ENCODE measurements around the gene TPRX1. TPM values are rescaled to one million over a fixed set of nuclear protein-coding genes. Genes with fewer than 3 reads are reported as not detected.

The TPRX1 gene, protein sequence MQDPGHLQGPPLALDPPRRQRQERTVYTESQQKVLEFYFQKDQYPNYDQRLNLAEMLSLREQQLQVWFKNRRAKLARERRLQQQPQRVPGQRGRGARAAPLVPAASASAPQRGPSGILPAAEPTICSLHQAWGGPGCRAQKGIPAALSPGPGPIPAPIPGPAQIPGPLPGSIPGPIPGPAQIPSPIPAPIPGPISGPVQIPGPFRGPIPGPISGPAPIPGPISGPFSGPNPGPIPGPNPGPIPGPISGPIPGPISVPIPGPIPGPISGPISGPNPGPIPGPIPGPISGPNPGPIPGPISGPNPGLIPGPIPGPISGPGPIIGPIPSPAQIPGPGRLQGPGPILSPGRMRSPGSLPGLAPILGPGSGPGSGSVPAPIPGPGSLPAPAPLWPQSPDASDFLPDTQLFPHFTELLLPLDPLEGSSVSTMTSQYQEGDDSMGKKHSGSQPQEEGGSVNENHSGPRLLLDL
- not detected in 2 replicates for total RNA-seq

DNA sequence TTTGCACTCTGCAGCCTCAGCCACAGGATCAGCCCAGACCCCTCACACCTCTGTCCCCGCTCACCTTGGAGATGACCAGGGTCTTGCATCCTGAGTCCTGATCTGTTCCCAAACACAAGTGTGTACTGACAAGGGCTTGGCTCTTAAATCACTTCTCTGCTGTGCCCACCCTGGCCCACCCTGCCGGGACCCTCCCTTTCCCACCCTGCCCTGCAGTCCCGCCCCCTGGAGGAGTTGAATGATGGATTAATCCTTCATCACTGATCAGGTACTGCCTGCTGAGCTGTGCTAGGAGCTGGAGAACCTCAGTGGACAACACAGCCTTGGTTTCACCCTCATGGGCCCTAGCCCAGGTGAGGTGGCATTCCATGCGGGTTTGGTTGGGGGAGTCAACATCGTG is at the start of gene TPRX1:
Gene TPRX1, minus strand, starts transcription at position 101 of the 400 bp plus-strand sequence. Its CDS starts 12 bp downstream, at position 89.

GRCh38 chr19:47821460-47822020 is 17.2 kb upstream of the TPRX1 start, which contains the start of gene CRX:
Gene CRX (plus strand): TSS chr19:47821937. CDS start chr19:47834444, 12,507 bp downstream.

DNA sequence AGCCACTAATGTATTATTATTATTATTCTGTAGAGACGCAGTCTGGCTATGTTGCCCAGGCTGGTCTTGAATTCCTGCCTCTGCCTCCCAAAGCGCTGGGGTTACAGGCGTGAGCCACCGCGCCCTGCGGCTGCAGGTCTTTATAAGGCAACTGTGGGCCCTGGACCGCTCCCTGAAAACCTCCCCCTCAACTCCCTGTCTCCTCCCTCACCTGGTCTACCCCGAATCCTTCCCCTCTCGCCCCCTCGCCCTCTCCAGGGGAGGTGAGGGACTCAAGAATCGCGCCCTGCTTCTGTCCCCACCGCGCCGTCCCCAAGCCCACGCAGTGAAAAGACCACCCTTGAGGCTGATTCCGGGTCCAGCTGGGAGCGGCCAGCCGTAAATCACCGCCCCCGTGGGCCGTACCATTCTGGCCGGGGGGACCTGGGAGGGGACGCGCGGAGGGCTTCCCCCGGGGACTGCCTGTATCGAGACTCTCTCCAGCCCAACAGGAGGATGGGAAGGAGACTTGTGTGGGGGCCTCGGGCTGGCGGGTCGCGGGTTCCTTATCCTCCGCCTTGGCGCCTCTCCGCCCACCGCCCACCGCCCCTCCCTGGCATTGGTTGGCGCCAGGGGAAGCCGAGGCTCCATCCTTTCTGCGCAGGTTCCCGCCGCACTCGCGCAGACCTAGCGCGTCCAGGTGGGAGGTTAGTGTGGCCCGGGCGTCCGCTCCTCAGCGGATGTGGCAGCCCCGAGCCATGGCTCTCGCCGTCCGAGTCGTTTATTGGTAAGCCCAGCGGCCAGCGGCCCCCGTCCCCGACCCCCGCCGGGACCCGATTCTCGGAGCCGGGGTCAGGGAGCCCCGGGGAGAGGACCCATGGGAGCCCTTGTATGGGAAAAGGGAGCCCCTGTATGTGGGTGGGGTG is 26.1 kb downstream of the TPRX1 start, which contains the start of gene SELENOW:
Gene SELENOW, plus strand, starts transcription at position 655 of the 905 bp plus-strand sequence. Its CDS starts 83 bp downstream, at position 738.

Other genes with a start within 250 kb of the TPRX1 start
- not detected in 2 replicates for gene ZNF541, start 231.4 kb downstream of the TPRX1 start, total RNA-seq
- 2.2 and 3.0 TPM in 2 replicates for gene BICRA, start 195.4 kb downstream of the TPRX1 start, total RNA-seq
- gene EHD2, start 91.1 kb downstream of the TPRX1 start, total RNA-seq, result 83.3 and 88.2 TPM in 2 replicates
- gene NOP53, start 59.0 kb downstream of the TPRX1 start, total RNA-seq, result 76.1 and 115 TPM in 2 replicates
- gene SELENOW, start 25.8 kb downstream of the TPRX1 start, total RNA-seq, result 209 and 217 TPM in 2 replicates
- not detected in 2 replicates for gene CRX, start 17.4 kb upstream of the TPRX1 start, total RNA-seq
- gene TPRX2, start 54.7 kb upstream of the TPRX1 start, total RNA-seq, result not detected in 2 replicates
- not detected in 2 replicates for gene SULT2A1, start 81.8 kb upstream of the TPRX1 start, total RNA-seq
- not detected in 2 replicates for gene BSPH1, start 187.6 kb upstream of the TPRX1 start, total RNA-seq
- gene ELSPBP1, start 190.1 kb upstream of the TPRX1 start, total RNA-seq, result not detected in 2 replicates
- not detected in 2 replicates for gene CABP5, start 239.5 kb upstream of the TPRX1 start, total RNA-seq

Data from tracheal epithelial cell (primary cell).